GM19463 (cell line): ENCODE results near the gene ADGRV1.

Experiments used
- ATAC-seq: cut with Tn5 transposase; IDR thresholded peaks from one replicate; pipeline ENCODE4 v1.9.1; 2021; ENCODE audit warnings: mild to moderate bottlenecking, moderate library complexity; ENCODE audit not compliant: unreplicated experiment

Gene ADGRV1

DNA sequence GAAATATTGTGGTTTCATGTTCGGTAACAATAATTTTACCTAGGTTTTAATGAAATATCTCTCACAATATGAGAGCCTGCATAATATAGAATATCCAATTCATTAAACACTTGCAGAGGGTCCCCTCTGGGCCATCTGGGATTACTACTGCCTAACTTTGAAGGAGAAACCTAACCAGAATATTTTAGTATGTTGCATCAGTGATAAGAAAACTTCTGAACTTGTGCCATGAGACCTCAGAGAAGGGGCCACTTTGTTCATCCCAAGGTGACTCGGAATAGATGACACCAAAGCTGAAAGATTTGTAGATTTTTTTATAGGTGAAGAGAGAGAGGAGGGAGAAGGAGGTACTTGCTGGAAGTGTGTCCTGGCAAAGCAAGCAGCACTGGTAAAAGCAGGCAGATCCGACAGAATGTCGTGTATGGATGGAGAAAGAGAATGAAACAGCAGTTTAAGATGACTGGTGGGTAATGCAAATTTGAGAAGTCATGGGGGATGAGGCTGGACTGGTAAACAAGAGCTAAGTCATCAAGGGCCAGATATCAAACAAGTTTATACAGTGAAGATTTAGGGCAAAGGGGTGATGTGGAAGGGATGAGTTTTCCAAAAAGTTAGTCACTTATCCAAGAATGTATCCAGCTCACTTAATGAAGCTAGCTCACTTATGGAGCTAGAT is 372.3 kb downstream of the ADGRV1 start:
- no peak for ATAC-seq

DNA sequence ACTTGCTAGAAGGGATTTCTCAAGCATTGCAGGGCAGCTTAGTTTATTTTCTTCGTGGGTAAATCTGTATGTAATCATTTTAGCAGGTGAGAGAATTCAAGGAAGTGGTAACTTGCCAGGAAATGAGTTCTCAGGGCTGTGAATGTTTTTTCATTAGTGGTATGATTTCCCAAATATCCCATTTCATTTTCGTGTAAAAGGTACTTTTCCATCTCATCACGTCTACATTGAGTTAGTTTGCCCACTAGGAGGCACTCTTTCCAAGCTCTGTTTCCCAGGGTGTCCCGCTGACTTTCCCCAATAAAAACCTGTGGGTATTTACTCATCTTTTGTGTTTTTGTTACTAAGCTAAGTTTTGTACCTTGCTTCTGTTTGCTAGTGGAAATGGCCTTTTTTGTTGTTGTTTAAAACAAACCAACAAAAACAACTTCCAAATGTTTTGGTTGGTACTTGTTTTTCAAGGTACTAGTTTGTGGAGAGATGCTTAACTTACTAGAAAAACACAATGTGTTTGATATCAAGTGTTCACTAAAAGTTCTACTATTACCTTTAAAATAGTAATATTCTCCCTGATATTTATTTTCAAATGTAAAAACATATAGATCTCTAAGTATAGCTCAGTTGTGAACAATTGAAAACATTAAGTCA is 373.6 kb downstream of the ADGRV1 start:
- ATAC-seq = no peak

DNA sequence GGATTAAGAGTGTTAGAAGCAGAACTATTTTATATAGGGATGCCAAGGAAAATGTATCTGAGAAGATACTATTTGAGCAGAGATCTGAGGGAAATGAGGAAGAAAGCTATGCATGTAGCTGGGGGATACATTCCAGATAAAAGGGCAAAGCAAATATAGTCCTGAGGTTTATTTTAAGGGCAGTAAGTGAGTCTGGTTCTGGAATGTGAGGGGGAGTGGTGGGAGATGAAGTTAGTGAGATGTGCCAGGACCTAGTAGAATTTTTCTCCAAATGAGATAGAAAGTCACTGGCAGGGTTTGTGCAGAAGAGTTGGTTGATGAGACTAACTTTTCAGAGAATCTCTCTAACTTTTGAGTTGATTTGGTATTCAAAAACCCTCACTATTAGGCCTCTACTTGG is 374.7 kb downstream of the ADGRV1 start:
- ATAC-seq = no peak

DNA sequence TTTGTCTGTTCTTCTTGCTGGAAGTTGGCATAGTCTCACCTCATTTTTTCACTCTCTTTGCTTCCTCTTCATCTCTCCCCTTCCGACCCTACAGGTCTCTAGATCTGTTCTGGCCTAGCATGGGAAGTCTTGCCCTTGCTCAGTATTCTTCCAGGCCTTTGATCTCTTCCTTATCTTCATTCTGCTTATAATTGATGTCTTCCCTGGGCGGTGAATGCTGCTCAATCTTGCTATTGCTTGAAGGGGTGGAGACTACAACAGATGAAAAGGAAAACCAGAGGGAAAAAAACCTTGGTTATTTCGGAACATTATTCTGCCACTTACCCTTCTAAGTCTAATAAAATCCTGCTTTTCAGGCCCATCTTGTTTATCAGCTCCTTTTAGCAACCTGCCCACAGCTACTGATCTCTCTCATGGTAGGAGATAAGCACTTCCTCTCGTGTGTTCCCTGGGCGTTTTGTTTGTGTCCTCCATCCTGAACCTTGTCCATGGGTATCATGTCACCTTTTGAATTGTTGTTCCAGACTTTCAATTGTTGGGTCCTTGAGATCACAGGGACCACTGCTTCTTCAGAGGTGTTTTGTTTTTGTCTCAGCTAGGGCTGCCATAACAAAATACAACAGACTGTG is 375.6 kb downstream of the ADGRV1 start:
- no peak for ATAC-seq

DNA sequence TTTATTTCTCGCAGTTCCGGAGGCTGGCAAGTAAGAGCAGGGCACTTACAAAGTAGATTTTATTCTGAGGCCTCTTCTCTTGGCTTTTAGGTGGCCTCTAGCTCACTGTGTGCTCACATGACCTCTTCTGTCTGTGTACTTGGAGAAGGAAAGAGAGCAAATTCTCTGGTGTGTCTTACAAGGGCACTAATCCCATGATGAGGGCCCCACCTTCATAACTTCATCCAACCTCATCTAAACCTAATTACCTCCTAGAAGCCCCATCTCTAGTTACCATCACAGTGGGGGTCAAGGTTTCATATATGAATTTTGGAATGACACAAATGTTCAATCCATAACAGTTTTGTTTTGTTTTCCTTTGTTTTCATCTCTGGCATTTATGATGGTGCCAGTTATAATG is 376.1 kb downstream of the ADGRV1 start:
- no peak for ATAC-seq

DNA sequence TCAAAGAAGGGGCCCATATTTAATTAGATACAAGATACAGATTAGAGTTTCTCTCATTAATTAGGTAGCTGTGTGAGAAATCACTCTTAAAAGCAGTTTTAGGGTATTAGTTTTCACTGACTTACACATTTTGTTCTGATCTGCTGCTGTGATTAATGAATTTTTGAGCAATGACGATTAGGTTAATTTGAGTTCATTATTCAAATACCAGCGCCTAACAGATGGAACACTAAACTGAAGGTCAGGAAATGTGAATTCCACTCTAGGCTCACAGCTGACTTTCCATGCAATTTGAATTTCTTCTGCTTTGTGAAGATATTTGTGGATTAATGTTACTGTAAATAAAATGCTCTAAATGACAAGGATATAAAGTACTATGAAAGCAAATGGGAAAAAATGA is 380.6 kb downstream of the ADGRV1 start:
- ATAC-seq = no peak

DNA sequence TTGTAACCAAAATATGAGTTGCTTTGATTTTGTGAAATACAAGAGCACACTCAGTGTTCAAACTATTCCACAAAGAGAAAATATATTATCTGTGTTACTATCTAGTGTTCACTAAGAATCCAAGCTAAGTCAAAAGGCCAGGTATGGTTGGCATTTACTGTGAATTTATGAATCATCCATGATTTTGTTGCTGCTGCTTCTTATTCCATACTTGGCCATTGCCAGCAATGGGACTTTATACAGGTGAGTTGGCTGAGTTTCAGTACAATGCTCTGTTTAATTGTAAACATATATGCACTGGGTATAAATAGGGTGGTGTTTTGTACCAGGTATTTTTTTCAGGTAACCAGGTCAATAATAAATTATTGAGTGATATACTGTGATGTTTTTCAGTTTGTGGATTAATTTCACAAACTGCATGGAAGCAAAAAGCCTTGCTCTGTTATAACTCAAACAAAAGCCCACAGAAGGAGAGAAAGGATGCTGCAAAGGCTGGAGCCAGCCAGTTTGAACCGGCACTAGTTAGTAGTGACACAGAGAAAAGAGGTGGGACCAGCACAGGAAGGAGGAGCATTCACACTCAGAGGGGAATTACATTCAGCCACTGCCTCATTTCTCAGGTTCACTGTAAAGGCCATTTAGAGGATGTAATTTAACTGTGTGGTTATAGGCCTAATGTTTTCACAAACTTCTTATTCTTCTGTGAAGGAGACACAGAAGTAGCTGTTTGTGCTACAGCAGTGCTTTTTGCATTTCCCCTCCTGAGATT is 381.8 kb downstream of the ADGRV1 start:
- ATAC-seq = peak; percentile 100

DNA sequence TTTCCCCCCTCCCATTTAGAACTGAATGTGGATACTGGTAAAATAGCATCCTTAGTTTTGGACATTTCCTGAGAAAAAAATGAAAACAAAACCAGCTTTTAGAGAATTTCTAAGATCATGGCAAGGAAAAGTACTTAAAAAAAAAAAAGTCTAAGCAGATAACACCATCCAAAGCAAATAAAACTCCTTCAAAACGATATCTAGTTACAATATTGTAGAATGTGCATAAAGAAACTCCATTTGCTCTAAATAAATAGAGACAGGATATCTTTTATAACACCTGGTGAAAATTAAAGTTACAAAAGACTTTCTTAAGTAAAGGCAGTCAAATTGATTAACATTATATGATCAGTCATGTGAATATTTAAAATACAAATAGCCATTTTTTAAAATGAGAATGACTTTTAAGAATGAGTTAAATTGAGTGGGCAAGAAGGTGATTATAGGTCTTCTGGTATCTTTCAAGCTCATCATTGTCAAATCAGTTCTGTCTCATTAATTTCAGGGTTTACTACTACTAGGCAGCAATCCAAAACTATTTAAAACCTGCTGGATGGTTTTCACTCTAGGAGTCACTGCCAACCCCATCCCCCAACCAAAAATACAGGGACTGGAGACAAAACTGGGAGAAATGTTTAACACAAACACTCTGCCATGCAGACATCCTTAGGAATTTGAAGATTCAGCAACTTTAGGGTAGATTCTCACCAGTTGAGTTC is 382.6 kb downstream of the ADGRV1 start:
- ATAC-seq = no peak

DNA sequence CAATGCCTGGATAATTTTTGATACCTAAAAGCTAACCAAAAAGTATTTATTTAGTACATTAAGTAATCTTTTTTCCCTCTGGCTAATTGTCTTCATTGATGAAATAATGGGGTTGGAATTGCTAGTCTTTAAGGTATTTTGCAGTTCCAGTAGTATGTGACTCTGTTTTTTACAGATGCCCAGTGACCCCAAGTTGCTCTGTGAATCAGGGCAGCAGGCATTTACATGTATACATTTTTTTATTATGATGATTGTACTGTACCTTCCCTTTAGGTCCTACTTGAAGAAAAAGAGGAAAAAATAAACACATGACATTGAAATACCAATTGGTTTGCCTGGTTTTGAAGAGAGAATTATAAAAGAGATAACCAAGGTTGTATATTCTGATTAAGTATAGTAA is 385.5 kb downstream of the ADGRV1 start:
- no peak for ATAC-seq

DNA sequence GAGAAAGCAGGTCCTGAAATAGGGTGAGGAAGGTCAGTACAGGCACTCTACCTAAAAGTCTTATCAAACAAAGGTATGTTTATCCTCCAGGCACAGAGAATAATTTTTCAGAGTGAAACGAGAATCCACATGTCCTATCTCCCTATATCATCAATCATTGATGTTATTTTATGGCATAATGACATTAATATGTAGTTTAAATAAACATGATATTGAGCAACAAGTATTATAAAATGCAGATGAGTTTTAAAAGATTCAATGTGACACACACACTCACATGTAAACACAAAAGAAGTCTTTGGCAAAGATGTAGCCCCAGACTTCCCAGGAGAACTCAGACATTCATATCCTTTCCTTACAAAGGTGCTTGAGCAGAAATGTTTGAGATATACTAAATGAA is 389.1 kb downstream of the ADGRV1 start:
- no peak for ATAC-seq

DNA sequence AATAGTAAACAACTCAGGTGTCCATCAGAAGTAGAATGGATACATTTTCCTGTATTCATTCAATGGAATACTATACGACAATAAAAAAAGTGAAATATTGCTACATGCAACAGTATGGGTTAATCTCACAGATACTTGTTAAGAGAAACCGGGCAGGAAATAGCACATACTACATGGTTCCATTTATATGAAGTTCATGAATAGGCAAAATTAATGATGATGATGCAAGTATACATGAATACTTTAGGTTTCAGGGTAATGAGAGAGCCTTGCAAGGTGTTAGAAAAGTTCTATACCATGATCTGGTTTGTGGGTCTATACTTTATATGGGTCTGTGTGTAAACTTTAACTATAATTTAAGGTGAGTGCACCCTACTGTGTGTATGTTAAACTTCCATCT is 390.4 kb downstream of the ADGRV1 start:
- ATAC-seq = no peak

DNA sequence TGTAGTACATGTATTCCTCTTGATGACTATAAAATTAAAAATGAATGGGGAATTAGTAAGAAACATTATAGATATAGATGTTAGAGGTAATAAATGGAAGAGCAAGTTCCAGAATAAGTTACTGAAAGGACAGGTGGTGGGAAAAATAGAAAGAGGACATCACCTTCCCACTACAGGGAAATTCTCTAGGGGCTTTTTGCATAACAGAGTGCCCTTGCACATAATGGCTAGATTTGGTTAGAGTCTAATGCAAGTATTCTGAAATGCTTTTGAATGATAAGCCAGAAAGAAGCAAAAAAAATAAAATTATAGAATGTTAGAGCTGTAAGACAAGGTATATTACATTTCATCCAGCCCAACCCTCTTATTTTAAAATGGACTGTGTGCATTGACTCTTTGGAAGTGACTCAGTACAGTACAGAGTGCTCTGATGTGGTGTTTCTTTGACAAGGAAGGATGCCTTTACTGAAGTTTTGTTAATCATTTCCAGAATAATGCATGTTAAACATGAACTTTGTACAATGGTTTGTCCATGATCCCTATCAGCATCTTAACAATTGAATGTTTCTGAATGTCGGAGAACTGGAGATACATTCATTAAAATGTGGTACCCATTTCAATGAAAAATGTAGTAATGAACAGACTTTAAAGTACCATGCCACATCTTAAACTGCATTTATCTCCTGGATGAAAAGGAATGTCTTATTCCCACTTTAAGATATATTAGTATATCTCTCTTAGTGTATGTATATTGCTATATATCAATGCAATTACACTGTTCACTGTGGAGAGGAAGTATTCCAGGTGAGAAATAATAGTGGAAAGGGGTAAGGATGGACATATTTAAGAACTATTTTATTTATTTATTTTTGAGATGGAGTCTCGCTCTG is 391.1 kb downstream of the ADGRV1 start:
- peak; percentile 82 for ATAC-seq

DNA sequence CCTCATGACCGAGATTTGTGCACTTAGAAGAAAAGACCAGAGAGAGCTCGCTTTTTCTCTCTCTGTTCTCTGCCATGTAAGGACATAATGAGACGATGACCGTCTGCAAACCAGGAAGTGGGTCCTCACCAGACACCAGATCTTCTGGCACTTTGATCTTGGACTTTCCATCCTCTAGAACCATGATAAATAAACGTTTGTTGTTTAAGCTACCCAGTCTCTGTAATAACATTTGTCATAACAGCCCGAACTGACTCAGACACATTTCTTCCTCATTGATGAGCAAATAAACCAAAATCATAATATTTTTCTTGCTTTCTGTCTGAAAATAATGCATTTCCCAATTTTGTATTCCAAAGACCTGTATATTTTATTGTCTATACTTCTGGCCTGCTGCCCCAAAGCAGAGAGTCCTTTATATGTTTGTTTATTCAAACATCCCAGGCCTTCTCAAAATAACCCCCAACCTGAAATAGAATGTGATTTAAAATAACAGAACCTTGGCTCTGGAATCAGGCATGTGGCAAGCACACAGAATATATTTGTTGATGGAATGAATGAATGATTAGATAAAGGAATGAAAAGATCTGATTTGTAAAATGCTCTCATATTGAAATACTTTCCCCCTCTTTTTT is 396.5 kb downstream of the ADGRV1 start:
- no peak for ATAC-seq

DNA sequence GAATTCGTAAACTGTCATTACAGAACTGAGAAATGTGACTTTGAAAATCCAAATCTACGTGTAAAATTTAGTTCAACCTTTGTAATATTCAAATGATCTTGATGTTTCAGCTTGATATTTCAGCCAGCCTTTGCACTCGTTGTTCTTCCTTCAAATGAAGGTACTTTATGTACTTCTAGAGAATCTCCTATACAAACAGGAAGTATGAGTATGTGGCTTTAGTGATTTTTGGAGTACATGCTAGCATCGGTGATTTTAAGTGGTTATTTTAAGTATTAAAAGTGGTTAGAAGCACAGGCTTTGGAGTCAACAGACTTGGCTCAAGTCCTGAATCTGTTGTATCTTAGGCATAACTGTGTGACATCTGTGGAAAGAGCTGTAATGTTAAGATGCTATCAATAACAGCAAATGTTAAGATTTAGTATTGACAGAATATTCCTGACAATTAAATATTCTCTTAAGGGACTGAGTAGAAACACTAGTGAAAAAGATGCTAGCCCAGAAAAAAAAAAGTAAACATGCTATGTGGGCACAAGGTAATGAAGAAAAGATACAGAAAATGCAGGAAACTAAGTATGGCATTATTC is 398.0 kb downstream of the ADGRV1 start:
- ATAC-seq = no peak

DNA sequence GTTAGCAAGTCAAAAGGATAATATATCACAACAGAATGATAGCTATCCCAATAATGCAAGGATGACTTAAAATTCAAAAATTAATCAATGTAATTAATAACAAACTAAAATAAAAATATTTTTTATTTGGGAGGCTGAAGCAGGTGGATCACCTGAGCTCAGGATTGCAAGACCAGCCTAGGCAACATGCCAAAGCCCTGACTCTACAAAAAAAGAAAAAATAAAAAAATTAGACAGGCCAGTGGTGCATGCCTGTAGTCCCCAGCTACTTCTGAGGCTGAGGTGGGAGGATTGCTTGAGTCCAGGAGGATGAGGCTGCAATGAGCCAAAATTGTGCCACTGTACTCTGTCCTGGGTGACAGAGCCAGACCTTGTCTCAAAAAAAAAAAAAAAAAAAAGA is 399.3 kb downstream of the ADGRV1 start:
- ATAC-seq = no peak

DNA sequence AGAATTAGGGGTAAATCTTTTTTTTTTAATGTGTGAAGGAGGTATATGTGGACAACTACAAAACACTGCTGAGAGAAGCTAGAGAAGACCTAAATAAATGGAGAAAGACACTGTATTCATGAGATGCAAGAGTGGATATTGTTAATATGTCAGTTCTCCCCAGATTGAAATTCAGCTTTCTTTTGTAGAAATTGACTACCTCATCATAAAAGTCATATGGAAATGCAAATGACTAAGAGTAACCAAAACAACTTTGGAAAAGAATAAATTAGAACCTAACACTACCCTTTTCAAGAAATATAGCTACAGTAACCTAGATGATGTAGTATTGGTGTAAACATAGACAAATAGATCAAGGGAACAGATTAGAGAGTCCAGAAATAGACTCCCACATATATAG is 400.7 kb downstream of the ADGRV1 start:
- ATAC-seq = no peak

DNA sequence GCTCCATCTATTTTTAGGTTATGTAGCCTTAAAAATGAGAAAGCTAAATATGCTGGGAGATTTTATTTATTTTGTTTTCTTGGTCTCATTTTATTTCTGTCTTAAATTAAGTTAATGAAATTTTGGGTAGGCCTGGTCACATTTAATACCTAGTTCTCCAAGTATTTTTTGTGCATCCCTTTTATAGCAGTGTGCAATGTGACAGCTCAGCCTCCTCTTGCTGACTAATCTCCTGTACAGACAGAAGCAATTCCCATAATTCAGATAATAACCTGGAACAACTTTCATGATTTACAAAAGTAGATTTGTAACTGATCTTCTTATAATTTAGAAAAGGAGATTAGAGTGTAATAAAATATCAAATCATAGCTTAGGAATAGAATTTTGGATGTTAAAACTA is 403.9 kb downstream of the ADGRV1 start:
- no peak for ATAC-seq

DNA sequence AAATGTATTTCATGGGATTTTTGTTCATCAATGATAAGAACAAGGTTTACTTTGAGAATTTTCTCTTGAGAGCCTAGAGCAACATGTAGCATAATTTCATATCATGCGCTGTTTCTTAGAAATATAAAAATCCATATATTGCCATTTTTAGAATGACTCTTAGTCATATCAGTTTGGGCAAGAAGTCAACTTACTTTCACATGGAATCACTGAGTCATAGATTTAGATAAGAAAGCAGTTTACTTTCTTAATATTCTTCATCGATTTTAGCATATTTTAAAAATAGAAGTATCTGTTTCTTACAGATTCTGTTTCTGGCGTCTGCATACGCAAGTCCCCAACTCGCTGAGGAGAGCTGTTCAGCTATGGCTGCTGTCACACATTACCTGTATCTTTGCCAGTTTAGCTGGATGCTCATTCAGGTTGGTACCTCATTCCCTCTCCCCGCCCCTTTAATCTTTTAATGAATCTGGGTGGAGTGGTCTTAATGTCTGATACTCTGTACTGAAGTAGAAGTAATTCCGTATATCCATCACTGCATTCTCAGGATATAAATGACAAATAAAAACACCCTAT is 406.6 kb downstream of the ADGRV1 start:
- ATAC-seq = no peak

DNA sequence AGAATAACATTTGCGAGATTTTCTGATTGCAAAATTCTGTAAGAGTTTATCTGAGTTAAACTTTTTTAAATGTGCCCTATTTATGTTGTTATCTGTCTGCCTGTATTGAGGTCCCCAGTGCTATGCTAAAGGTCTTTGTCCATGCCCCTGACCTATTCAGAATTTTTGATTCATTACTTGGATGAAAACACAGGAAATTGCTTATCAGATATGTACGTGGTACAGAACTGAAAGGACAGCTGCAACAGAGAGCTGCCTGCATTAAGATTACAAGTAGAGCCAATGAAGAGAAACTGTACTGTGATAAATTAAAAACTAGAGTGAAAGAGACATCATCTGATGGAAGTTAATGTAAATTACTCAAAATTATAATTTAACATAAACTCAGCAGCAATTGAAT is 408.8 kb downstream of the ADGRV1 start:
- ATAC-seq = no peak
